EL (cell line): ENCODE measurements around the gene DPYD.
A peak's percentile ranks its signal among the peaks of the same experiment; 100 is the strongest.

ENCODE experiments used
- DNase-seq: peaks from one replicate; pipeline ENCODE4 v3.0.0-alpha.2; 2016

DPYD gene

DNA sequence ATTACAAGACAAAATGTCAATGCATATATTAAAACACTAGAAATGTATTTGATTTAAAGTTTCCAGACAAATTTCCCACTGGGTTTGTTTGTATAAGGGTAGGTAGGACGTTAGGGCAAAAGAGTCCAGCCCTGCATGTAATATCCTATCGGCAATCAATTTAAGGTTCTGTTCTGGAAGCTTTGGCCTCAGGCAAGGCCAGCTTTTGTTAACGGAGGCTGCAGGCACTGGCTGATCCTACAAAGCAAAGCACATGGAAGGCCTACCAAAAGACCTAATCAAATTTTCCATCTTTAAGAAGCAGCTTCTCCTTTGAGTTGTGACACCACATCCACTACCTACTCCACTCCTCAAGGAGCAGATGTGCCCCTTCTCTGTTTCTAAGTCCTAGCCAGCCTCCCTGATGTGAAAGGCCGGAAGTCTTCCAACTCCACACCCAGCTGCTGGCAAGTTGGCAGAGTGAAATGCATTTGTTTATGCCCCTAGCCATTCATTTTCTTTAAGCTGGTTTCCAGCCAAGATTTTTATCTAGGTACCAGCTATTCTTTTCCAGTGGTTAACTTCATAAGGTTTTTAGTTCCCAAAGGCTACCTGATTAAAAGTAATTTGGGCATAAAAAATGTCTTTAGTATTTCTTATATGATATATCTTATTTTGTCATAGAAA is 746.7 kb downstream of the DPYD start:
- DNase-seq = peak; percentile 18

GRCh38 chr1:97170300-97170699 is 750.5 kb downstream of the DPYD start:
- DNase-seq = no peak

DNA sequence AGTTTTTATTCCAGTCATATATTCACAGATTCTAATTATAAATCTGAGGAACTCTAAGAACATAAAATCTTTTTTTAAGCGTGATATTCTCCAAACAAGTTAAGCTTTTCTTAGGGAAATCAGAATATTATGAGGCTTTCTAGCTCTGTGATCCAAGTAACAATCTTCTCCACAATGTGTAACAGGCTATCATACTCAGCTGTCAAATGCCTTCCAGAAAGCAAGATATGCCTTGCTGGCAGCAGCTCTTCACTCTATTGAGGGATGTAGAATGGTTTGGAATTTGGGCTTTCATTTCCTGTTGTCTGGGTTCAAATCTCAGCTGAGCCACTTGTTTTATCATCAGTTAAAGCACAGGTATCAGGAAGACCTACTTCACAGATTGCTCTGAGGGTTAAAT is 752.8 kb downstream of the DPYD start:
- DNase-seq = no peak

GRCh38 chr1:97167246-97167645 is 753.6 kb downstream of the DPYD start:
- no peak for DNase-seq

GRCh38 chr1:97166626-97167025 is 754.2 kb downstream of the DPYD start:
- no peak for DNase-seq

- DNase-seq = no peak
Observed at GRCh38 chr1:97164276-97164639, 756.6 kb downstream of the DPYD start.

GRCh38 chr1:97163591-97164275 is 757.1 kb downstream of the DPYD start:
- no peak for DNase-seq

GRCh38 chr1:97160818-97161217 is 760.0 kb downstream of the DPYD start:
- no peak for DNase-seq

- DNase-seq = no peak
Observed at GRCh38 chr1:97159342-97159741, 761.5 kb downstream of the DPYD start.

GRCh38 chr1:97158691-97159096 is 762.1 kb downstream of the DPYD start:
- no peak for DNase-seq

GRCh38 chr1:97157991-97158390 is 762.8 kb downstream of the DPYD start:
- DNase-seq = no peak

GRCh38 chr1:97151651-97152050 is 769.2 kb downstream of the DPYD start:
- DNase-seq = no peak

DNA sequence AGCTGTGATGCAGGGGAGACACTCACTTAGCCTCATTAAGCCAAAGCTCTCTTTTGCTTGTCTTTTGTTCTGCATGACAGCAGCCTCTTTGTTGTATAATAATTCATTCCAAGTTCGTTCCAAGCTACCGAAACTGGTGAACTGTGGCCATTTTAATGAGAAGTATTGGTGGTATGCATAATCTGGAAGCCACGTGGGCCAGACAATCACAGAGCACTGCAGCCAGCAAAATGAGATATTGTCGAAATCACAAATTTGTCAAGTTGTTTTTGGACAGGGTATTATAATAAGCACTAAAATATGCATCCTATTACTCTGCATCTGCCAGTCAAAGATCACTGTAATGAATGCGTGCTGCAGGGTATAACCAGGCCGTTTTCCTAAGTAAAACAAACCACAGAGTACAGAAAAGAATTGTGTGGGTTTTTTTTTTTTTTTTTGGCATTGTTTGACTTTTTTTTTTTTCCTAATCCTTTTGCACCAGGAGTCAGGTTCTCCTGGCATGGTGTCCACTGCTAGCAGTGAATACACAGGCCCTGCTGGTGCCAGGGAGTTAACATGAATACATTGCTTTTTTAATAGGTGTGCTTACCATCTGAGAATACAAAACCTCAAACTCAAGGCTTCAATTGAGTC is 775.4 kb downstream of the DPYD start:
- peak; percentile 84 for DNase-seq

DNA sequence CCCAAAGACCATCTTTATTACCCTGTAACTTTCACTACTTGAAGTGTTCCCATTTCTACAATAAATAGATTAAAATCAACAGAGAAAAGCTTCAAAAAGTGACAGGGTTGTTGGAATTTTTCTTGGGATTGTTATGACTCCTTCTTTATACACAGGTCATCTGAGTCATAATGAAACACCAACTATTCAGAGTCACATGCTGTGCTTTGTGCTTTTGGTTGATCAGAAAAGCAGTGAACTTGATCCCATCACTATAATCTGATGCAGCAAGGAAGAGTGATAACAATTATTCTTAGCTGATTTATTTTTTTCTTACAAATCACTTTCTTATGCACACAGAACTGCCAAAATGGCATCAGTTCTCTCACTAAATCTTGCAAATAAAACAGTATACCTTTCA is 776.3 kb downstream of the DPYD start:
- DNase-seq = peak; percentile 75

GRCh38 chr1:97143236-97143882 is 777.5 kb downstream of the DPYD start:
- peak; percentile 47 for DNase-seq

DNA sequence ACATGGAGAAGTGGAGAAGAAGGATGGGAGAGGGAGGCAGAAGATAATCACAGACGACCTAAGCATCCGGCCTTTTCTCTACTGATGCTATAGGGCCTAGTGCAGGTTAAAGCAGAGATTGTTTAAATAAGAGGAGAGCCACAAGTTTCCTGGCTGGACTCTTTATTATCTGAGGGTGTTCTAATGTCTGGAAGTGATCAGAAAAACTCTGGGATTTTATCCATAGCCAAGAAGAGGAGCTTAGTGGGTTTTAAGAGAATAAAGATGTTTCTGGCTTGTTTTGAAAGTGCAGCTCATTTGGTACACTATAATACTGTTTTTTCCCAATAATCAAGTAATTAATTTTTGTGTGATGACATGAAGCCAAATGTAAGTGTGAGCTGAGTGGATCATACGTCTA is 780.2 kb downstream of the DPYD start:
- no peak for DNase-seq

DNA sequence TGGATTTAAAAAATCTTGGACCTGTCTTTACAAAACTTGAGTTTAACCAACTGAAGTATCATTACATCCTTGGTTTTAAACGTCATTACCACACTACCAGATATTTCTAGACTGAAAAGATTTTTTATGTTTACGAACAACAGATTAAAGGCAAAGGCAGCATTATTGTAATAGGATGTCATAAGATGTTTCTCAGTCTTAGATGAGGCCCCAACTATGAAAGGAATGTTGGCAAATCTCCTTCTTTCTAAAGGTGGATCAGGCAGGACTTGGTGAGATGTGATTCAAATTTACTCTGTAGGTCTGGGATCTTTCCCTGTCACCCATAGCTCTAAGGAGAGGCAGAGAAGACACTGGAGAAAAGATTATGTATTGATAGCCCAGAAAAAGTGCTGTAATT is 781.3 kb downstream of the DPYD start:
- DNase-seq = peak; percentile 74

GRCh38 chr1:97138515-97139032 is 782.3 kb downstream of the DPYD start:
- DNase-seq = no peak

DNA sequence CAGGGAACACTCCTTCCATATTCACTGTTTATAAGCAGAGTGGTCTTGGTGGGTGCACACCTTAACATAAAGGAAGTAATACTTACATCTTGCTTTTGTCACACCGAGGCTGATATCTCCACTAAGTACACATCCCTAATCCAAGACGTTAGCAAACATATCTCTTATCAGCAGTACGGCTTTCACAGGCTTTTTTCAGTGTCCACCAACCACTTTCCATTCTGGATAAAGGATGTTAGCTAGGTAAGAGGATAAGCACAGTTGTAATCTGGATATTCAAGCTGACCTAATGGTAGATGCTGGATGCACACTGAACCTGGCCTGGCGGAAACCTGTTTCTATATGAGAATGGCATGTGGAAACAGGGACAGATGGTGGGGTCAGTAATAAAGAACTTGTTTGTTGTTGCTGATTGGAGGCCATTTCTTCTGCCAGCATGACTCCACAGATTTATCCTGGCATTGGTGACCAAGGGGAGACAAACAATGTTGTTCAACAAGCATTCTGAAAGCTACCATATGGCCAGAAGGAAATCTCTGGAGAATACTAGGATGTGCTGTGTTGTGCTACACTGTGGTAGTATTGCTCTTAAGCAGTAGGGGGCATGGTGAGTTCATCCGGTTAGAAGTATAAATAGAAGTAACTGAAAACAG is 782.8 kb downstream of the DPYD start:
- DNase-seq = peak; percentile 72

DNA sequence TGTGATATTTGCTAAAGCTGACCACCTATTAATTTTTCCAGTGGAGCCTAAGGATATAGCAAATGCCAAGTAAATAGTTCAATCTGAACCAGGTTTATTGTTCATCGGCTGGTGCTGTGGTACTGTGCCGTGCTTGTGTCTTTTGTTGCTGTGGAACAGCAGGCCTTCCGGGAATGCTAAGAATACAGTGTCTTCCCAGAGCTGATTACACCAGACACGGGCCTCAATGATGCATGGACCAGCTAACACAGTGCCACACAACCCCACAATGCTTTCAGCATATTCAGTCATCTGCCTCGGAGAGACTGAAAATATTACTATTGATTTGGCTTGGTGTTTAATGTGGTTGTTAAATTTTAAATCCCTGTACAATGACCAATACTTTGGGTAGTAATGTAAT is 783.8 kb downstream of the DPYD start:
- no peak for DNase-seq

- no peak for DNase-seq
Observed at GRCh38 chr1:97135972-97136371, 784.9 kb downstream of the DPYD start.

- DNase-seq = no peak
Observed at GRCh38 chr1:97128426-97128825, 792.4 kb downstream of the DPYD start.
